ENCODE measurements around the gene WDR91.
"Not testable (repeated sequence)": the region's sequence is repeated elsewhere in the genome, so short reads cannot be mapped to it uniquely, and the experiment has no call there.

WDR91 gene

DNA sequence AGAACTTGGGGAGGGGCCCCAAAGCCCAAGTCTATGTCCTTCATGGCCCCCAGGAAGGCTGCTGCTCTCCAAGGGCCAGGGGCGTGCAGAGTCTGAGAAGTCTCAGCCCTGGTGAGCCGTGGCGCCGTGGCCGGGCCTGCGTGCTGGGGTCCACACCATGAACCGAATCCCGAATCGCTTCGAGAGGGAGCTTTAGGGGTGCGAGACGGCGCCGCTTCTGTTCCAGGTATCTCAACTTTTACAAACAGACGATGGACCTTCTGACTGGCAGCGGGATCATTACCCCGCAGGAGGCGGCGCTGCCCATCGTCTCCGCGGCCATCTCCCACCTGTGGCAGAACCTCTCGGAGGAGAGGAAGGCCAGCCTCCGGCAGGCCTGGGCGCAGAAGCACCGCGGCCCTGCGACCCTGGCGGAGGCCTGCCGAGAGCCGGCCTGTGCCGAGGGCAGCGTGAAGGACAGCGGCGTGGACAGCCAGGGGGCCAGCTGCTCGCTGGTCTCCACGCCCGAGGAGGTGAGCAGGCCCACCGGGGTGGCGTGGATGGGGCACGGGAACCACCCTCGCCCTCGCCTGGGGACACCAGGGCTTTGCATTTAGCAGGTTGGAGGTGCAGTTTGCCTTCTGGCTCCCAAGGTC is 35.0 kb upstream of the WDR91 start:
- no CpG with 5 or more reads among the region's 43 CpGs for WGBS (ENCODE audit: insufficient coverage, insufficient read length)
- H3K36me3 ChIP-seq (ENCODE audit: control insufficient read depth, insufficient read depth, low read length), result no peaks in the 10 kb centered on the region
- H3K4me3 ChIP-seq (ENCODE audit: low read length), result no peak overlapping the region
- DNase-seq (ENCODE audit: low read depth, low spot score), result no peak
- H3K27ac ChIP-seq (ENCODE audit: low read length), result no peak overlapping the region
- H3K4me1 ChIP-seq (ENCODE audit: control insufficient read depth, insufficient read depth, low read length), result no peaks in the 10 kb centered on the region
- no peaks in the 10 kb centered on the region for H3K9me3 ChIP-seq (ENCODE audit: control insufficient read depth, insufficient read depth, low read length)
- H3K27me3 ChIP-seq (ENCODE audit: control insufficient read depth, insufficient read depth, low read length), result no peaks in the 10 kb centered on the region

DNA sequence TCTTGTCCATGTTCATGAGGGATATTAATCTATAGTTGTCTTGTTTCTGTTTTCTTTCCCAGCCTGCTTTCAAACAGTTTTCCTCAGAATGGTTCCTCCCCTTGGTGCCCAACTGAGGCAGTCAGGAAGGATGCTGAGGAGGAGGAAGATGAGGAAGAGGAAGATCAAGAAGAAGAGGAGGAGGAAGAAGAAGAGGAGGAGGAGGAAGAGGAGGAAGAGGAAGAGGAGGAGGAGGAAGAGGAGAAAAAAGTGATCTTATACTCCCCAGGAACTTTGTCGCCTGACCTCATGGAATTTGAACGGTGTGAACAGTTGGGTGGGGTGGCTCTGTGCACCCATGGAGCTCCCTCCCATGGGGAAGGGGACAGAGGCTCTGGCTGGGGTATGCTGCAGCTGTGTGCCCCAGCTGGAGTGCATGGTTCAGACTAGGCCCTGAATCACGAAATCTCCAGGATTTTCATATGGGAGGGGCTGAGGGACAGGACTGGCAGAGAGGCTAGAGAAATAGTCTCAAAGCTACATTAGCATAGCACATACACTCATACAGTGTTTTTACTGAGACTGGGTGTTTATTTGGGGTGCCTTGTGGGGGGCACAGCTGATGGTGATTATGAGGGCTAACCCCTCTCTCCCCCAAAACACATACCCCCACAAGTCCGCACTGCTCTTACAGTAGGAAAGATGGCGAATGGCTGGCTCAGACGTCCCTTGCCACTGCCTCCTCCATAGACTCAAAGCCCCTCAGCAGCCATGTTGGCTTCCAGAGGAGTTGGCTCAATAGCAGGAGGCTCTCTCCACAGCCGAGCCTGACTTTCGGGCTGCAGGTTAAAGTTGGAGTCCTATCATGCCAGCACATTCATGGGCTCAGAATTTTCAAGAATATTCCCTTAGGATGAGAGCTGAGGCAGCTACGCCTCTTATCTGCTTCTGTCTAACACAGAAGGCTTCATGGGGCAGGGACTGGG is 34.2 kb upstream of the WDR91 start:
- no peak for DNase-seq (ENCODE audit: low read depth, low spot score)
- no peak overlapping the region for H3K4me3 ChIP-seq (ENCODE audit: low read length)
- H3K9me3 ChIP-seq (ENCODE audit: control insufficient read depth, insufficient read depth, low read length), result no peaks in the 10 kb centered on the region
- no peak overlapping the region for H3K27ac ChIP-seq (ENCODE audit: low read length)
- peaks cover 1% of the 10 kb centered on the region; the same call in 1 of the 2 replicates for H3K4me1 ChIP-seq (ENCODE audit: control insufficient read depth, insufficient read depth, low read length)
- no peaks in the 10 kb centered on the region for H3K27me3 ChIP-seq (ENCODE audit: control insufficient read depth, insufficient read depth, low read length)
- no peaks in the 10 kb centered on the region for H3K36me3 ChIP-seq (ENCODE audit: control insufficient read depth, insufficient read depth, low read length)
- no CpG with 5 or more reads among the region's 9 CpGs for WGBS (ENCODE audit: insufficient coverage, insufficient read length)

DNA sequence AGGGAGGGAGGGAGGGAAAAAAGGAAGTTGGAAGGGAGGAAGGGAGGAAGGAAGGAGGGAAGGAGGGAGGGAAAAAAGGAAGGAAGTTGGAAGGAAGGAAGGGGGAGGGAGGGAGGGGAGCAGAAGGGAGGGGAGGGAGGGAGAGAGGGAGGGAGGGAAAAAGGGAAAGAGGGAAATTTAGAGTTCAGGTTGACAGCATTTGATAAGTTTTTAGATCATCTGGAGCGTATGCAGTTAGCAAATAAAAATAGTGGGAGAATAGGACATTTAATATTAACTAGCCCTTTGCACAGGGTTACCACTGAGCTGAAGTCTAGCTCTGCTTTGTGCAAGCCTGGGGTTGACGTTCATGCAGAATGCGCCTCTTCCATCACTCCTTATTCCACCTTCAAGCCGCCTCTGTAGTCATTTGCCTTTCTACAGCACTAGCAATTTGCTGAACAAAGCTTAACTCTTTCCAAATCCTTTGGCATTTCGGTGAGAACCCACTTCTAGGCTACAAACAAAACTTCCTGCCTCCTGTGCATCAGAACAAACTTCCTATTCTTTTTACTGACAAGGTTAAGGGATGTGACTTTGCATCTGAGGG is 30.9 kb upstream of the WDR91 start:
- WGBS (ENCODE audit: insufficient coverage, insufficient read length), result no CpG with 5 or more reads among the region's 5 CpGs
- H3K27me3 ChIP-seq (ENCODE audit: control insufficient read depth, insufficient read depth, low read length), result no peaks in the 10 kb centered on the region
- no peaks in the 10 kb centered on the region for H3K36me3 ChIP-seq (ENCODE audit: control insufficient read depth, insufficient read depth, low read length)
- H3K27ac ChIP-seq (ENCODE audit: low read length), result no peak overlapping the region
- H3K4me1 ChIP-seq (ENCODE audit: control insufficient read depth, insufficient read depth, low read length), result peaks cover 4% of the 10 kb centered on the region; the same call in 1 of the 2 replicates
- no peak for DNase-seq (ENCODE audit: low read depth, low spot score)
- no peak overlapping the region for H3K4me3 ChIP-seq (ENCODE audit: low read length)
- no peaks in the 10 kb centered on the region for H3K9me3 ChIP-seq (ENCODE audit: control insufficient read depth, insufficient read depth, low read length)

DNA sequence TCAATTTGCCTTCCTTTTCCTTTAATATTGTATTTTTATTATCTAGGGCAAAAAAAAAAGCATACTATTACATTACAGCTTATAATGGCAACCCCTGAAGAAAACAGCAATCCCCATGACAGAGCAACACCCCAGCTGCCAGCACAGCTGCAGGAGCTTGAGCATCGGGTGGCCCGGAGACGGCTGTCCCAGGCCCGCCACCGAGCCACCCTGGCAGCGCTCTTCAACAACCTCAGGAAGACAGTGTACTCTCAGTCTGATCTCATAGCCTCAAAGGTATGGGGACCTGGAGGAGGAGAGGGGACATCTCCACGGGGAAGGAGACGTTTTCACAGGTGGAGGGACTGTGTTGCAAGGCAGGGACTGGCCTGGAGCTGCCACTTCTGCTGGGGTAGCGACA is 29.1 kb upstream of the WDR91 start:
- Histone ChIP-seq H3K27ac (ENCODE audit: low read length) (no peak overlapping the region), H3K36me3 (ENCODE audit: control insufficient read depth, insufficient read depth, low read length) (no peaks in the 10 kb centered on the region), H3K4me3 (ENCODE audit: low read length) (no peak overlapping the region), H3K27me3 (ENCODE audit: control insufficient read depth, insufficient read depth, low read length) (no peaks in the 10 kb centered on the region), H3K9me3 (ENCODE audit: control insufficient read depth, insufficient read depth, low read length) (no peaks in the 10 kb centered on the region), H3K4me1 (ENCODE audit: control insufficient read depth, insufficient read depth, low read length) (peaks cover 4% of the 10 kb centered on the region; the same call in 1 of the 2 replicates)
- no peak for DNase-seq (ENCODE audit: low read depth, low spot score)
- WGBS (ENCODE audit: insufficient coverage, insufficient read length), result no CpG with 5 or more reads among the region's 9 CpGs

DNA sequence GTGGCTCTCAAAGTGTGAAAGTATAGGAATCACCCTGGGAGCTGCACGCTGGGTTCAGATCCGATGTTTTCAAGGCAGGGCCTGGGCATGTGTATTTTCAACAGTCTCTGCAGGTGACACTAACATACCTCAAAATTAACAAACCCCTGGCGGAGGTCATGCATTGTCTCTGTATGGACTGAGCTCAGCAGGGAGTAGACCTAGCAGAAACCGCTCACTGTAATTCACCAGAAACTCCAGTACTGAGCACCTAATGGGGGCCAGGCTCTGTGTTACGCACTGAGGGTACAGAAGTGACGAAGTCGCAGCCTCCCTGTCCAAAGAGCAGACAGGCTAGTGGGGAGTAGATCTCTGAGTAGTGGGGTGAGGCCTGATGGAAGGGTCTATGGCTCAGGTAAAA is 27.9 kb upstream of the WDR91 start:
- H3K4me1 ChIP-seq (ENCODE audit: control insufficient read depth, insufficient read depth, low read length), result peaks cover 4% of the 10 kb centered on the region; the same call in 1 of the 2 replicates
- no peak overlapping the region for H3K4me3 ChIP-seq (ENCODE audit: low read length)
- H3K27me3 ChIP-seq (ENCODE audit: control insufficient read depth, insufficient read depth, low read length), result no peaks in the 10 kb centered on the region
- no peak overlapping the region for H3K27ac ChIP-seq (ENCODE audit: low read length)
- H3K9me3 ChIP-seq (ENCODE audit: control insufficient read depth, insufficient read depth, low read length), result no peaks in the 10 kb centered on the region
- no peak for DNase-seq (ENCODE audit: low read depth, low spot score)
- WGBS (ENCODE audit: insufficient coverage, insufficient read length), result no CpG with 5 or more reads among the region's 7 CpGs
- no peaks in the 10 kb centered on the region for H3K36me3 ChIP-seq (ENCODE audit: control insufficient read depth, insufficient read depth, low read length)

DNA sequence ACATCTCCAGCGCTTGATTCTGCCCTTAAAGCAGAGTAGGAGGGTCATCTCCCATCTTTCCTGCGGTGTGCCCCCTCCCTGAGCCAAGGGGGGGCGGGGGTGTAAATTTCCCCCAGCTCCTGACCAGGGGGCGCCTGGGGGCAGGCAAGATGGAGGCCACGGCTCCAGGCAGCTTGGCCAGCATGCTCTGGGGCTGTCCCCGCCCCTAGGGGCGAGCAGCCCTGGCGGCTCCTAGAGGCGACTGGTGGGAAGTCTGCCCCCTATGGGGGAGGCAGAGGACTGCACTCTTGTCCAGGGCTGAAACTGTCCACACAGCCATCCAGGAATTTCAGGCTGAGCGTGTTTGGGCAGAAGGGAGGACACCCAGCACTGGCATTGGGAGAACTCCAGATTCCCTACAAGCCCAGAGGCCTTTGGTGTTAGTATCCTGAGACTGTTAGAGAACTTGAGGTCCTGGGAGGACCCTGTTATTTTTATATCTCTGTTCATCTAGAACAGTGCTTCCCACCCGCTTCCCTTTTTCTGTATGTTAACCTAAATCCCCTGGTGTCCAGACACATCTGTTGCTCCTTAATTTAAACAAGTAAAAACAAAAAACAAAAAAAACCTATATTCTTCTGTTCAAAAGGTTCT is 26.9 kb upstream of the WDR91 start:
- no peaks in the 10 kb centered on the region for H3K36me3 ChIP-seq (ENCODE audit: control insufficient read depth, insufficient read depth, low read length)
- DNase-seq (ENCODE audit: low read depth, low spot score), result no peak
- no peaks in the 10 kb centered on the region for H3K27me3 ChIP-seq (ENCODE audit: control insufficient read depth, insufficient read depth, low read length)
- no peaks in the 10 kb centered on the region for H3K9me3 ChIP-seq (ENCODE audit: control insufficient read depth, insufficient read depth, low read length)
- peaks cover 4% of the 10 kb centered on the region; the same call in 1 of the 2 replicates for H3K4me1 ChIP-seq (ENCODE audit: control insufficient read depth, insufficient read depth, low read length)
- no peak overlapping the region for H3K27ac ChIP-seq (ENCODE audit: low read length)
- H3K4me3 ChIP-seq (ENCODE audit: low read length), result no peak overlapping the region
- no CpG with 5 or more reads among the region's 11 CpGs for WGBS (ENCODE audit: insufficient coverage, insufficient read length)

DNA sequence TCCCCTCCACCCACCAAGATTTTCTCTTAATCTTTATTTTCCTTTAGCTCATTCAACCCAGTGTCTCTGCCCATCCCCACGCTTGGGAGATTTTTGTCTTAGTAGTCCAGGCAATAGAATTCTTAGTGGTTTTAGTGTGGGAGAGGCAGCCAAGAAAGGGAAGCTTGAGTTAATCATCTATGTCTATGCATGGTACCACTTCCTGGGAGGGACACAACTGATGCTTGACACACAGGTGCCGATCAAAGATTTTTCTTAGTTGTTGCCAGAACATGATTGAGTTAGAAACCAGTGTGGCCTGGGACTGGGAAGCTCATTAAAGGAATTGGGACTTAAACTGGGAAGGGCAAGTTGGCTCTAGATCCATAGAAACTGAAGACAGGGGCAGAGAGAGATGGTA is 25.4 kb upstream of the WDR91 start:
- WGBS (ENCODE audit: insufficient coverage, insufficient read length), result no CpG with 5 or more reads among the region's 2 CpGs
- DNase-seq (ENCODE audit: low read depth, low spot score), result no peak

DNA sequence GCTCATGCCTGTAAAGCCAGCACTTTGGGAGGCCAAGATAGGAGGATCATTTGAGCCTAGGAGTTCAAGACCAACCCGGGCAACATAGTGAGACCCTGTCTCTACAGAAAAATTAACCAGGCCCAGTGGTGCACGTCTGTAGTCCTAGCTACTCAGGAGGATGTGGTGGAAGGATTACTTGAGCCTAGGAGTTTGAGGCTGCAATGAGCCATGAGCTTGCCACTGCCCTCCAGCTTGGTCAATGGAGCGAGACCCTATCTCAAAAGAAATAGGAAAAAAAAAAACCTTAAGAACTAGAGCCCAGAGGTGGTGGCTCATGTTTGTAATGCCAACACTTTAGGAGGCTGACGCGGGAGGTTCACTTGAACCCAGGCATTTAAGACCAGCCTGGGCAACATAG is 24.5 kb upstream of the WDR91 start:
- H3K27me3 ChIP-seq (ENCODE audit: control insufficient read depth, insufficient read depth, low read length), result no peaks in the 10 kb centered on the region
- no peaks in the 10 kb centered on the region for H3K9me3 ChIP-seq (ENCODE audit: control insufficient read depth, insufficient read depth, low read length)
- WGBS (ENCODE audit: insufficient coverage, insufficient read length), result no CpG with 5 or more reads among the region's 5 CpGs
- H3K27ac ChIP-seq (ENCODE audit: low read length), result no peak overlapping the region
- H3K4me3 ChIP-seq (ENCODE audit: low read length), result no peak overlapping the region
- peaks cover 4% of the 10 kb centered on the region; the same call in 1 of the 2 replicates for H3K4me1 ChIP-seq (ENCODE audit: control insufficient read depth, insufficient read depth, low read length)
- H3K36me3 ChIP-seq (ENCODE audit: control insufficient read depth, insufficient read depth, low read length), result no peaks in the 10 kb centered on the region
- no peak for DNase-seq (ENCODE audit: low read depth, low spot score)

More for the DNA sequence above, 25.4 kb upstream of the WDR91 start:
- Histone ChIP-seq H3K27ac (ENCODE audit: low read length) (no peak overlapping the region), H3K4me3 (ENCODE audit: low read length) (no peak overlapping the region), H3K36me3 (ENCODE audit: control insufficient read depth, insufficient read depth, low read length) (no peaks in the 10 kb centered on the region), H3K27me3 (ENCODE audit: control insufficient read depth, insufficient read depth, low read length) (no peaks in the 10 kb centered on the region), H3K9me3 (ENCODE audit: control insufficient read depth, insufficient read depth, low read length) (no peaks in the 10 kb centered on the region), H3K4me1 (ENCODE audit: control insufficient read depth, insufficient read depth, low read length) (peaks cover 4% of the 10 kb centered on the region; the same call in 1 of the 2 replicates)

DNA sequence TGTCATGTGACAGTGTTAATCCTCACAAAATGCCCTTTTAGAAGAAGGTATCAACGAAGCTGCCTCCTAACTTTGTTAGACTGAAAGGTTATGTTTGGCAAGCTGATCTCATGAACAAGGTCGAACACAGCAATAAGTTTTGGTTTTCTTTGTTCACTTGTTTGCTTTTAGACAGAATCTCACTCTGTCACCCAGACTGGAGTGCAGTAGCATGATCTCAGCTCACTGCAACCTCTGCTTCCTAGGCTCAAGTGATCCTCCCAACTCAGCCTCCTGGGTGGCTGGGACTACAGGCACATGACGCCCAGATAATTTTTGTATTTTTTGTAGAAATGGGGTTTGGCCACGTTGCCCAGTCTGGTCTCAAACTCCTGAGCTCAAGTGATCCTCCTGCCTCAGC is 23.4 kb upstream of the WDR91 start:
- DNase-seq (ENCODE audit: low read depth, low spot score), result no peak
- no peaks in the 10 kb centered on the region for H3K9me3 ChIP-seq (ENCODE audit: control insufficient read depth, insufficient read depth, low read length)
- no peak overlapping the region for H3K4me3 ChIP-seq (ENCODE audit: low read length)
- H3K4me1 ChIP-seq (ENCODE audit: control insufficient read depth, insufficient read depth, low read length), result peaks cover 3% of the 10 kb centered on the region; the same call in 1 of the 2 replicates
- H3K36me3 ChIP-seq (ENCODE audit: control insufficient read depth, insufficient read depth, low read length), result no peaks in the 10 kb centered on the region
- WGBS (ENCODE audit: insufficient coverage, insufficient read length), result no CpG with 5 or more reads among the region's 4 CpGs
- no peak overlapping the region for H3K27ac ChIP-seq (ENCODE audit: low read length)
- H3K27me3 ChIP-seq (ENCODE audit: control insufficient read depth, insufficient read depth, low read length), result no peaks in the 10 kb centered on the region

DNA sequence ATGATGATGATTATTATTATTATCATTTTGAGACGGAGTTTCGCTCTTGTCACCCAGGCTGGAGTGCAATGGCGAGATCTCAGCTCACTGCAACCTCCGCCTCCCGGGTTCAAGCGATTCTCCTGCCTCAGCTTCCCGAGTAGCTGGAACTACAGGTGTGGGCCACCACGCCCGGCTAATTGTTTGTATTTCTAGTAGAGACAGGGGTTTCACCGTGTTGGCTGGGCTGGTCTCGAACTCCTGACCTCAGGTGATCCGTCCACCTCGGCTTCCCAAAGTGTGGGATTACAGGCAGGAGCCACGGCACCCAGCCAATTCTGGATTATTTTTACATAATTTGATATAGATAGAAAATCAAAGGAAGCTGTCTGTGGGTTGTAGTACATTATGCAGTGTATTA is 22.8 kb upstream of the WDR91 start:
- H3K27me3 ChIP-seq (ENCODE audit: control insufficient read depth, insufficient read depth, low read length); H3K9me3 ChIP-seq (ENCODE audit: control insufficient read depth, insufficient read depth, low read length); H3K27ac ChIP-seq (ENCODE audit: low read length); H3K4me3 ChIP-seq (ENCODE audit: low read length); DNase-seq (ENCODE audit: low read depth, low spot score); H3K36me3 ChIP-seq (ENCODE audit: control insufficient read depth, insufficient read depth, low read length); H3K4me1 ChIP-seq (ENCODE audit: control insufficient read depth, insufficient read depth, low read length): not testable (repeated sequence)
- no CpG with 5 or more reads among the region's 14 CpGs for WGBS (ENCODE audit: insufficient coverage, insufficient read length)
